ENCODE measurements around the gene SFXN1. TPM values are rescaled to one million over a fixed set of nuclear protein-coding genes. Genes with fewer than 3 reads are reported as not detected.

SFXN1 gene
- total and polyA plus RNA-seq, 12 donors: 10.1 to 142 (median 57.6) TPM

DNA sequence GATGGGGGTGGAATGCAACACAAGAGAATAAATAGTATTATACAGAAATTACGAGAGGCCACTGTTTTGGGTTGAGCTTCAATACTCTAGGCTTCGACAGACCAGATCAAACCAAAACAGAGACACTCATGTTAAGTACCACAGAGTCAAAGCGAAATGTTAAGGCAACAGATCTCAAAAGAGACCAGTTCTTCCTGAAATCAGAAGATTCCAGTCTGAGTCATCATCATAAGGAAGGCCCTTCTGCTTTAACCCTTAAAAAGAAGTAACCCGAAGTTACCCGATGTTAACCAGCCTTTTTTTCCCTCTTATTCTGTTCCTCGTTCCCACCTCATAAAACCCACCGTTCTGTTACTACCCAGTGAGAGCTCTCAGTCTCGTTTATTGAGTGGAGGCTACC, 75.9 kb downstream of the SFXN1 start:
- no peak overlapping the region for H3K4me3 ChIP-seq
- WGBS, 4 donors: 74 to 82% (median 77%) methylated on average over 8 of the region's 8 CpGs
- no peak overlapping the region for H3K27ac ChIP-seq
- no peaks in the 10 kb centered on the region for H3K36me3 ChIP-seq (replicated peaks in 1 of 2)
- no peaks in the 10 kb centered on the region for H3K4me1 ChIP-seq (replicated peaks in 1 of 2)
- H3K27me3 ChIP-seq: no peaks in the 10 kb centered on the region
- TF ChIP-seq, protein P1, sequence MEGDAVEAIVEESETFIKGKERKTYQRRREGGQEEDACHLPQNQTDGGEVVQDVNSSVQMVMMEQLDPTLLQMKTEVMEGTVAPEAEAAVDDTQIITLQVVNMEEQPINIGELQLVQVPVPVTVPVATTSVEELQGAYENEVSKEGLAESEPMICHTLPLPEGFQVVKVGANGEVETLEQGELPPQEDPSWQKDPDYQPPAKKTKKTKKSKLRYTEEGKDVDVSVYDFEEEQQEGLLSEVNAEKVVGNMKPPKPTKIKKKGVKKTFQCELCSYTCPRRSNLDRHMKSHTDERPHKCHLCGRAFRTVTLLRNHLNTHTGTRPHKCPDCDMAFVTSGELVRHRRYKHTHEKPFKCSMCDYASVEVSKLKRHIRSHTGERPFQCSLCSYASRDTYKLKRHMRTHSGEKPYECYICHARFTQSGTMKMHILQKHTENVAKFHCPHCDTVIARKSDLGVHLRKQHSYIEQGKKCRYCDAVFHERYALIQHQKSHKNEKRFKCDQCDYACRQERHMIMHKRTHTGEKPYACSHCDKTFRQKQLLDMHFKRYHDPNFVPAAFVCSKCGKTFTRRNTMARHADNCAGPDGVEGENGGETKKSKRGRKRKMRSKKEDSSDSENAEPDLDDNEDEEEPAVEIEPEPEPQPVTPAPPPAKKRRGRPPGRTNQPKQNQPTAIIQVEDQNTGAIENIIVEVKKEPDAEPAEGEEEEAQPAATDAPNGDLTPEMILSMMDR (IDR thresholded peaks at IDR 0.05): no peak
- TF ChIP-seq POLR2A (IDR thresholded peaks at IDR 0.05): no peak
- no peaks in the 10 kb centered on the region for H3K9me3 ChIP-seq (replicated peaks in 1 of 3)
- DNase-seq: no peak
- intact Hi-C loops (cut with DNase I): no loop called here

DNA sequence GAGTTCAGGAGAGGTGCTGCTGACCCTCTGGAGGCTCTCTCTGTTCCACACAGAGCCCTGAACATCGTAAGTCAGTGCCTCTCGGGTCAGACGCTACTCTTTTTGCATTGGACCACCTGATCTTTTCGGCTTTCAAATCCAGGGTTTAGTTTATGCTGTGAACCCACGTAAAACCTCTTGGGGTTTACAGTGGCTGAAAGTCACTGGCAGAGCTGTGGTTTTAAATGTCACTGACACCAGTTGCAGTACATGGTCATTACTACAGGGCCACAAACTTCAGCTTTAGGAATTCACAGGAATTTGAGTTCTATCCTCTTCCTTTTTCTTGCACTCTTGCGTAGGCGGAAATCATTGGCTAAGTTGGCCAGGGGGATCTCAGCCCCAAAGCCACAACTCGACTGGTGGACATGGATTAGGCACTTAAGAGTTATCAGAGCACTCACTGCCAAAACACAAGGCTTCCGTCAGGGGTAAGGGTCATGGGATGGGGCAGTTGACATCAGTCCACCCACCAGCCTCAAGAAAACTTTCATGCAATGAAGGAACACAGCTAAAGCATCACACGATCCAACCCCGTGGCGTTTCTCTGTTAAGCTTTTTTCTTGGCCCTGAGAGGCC, 76.9 kb downstream of the SFXN1 start:
- intact Hi-C loops (cut with DNase I): no loop called here
- H3K4me3 ChIP-seq: no peak overlapping the region
- 71 to 85% (median 79%) methylated on average over 7 to 12 of the region's 12 CpGs for WGBS, 4 donors
- no peak for DNase-seq
- no peaks in the 10 kb centered on the region for H3K27me3 ChIP-seq
- H3K4me1 ChIP-seq (replicated peaks in 1 of 2): no peaks in the 10 kb centered on the region
- H3K27ac ChIP-seq: no peak overlapping the region
- TF ChIP-seq, protein P1 (IDR thresholded peaks at IDR 0.05): no peak
- TF ChIP-seq POLR2A (IDR thresholded peaks at IDR 0.05): no peak
- no peaks in the 10 kb centered on the region for H3K36me3 ChIP-seq (replicated peaks in 1 of 2)
- no peaks in the 10 kb centered on the region for H3K9me3 ChIP-seq (replicated peaks in 1 of 3)

DNA sequence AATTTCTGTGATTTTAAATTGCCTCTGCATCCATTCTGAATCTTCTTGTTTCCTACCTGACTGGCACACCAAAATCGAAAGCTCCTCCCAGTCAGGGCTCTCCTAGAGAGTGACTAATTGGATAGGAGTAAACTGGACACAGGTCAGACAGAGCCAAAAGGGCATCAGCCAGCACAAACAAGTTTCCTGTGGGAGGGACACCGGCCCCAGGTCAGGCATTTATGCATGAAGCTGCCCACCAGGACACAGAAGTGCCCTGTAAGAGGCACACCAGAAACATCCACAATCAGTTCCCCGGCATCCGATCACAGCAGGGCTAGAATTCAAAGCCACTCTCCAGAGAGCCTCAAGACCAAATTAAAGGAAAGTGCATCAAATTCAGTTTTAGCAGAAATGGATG, 78.4 kb downstream of the SFXN1 start:
- no peak overlapping the region for H3K4me3 ChIP-seq
- no peak for DNase-seq
- H3K36me3 ChIP-seq (replicated peaks in 1 of 2): no peaks in the 10 kb centered on the region
- no peaks in the 10 kb centered on the region for H3K4me1 ChIP-seq (replicated peaks in 1 of 2)
- intact Hi-C loops (cut with DNase I): no loop called here
- WGBS, 4 donors: 55 to 64% (median 57%) methylated on average over 4 of the region's 4 CpGs
- no peaks in the 10 kb centered on the region for H3K9me3 ChIP-seq (replicated peaks in 1 of 3)
- no peaks in the 10 kb centered on the region for H3K27me3 ChIP-seq
- no peak overlapping the region for H3K27ac ChIP-seq
- TF ChIP-seq POLR2A (IDR thresholded peaks at IDR 0.05): no peak
- TF ChIP-seq, protein P1 (IDR thresholded peaks at IDR 0.05): no peak

DNA sequence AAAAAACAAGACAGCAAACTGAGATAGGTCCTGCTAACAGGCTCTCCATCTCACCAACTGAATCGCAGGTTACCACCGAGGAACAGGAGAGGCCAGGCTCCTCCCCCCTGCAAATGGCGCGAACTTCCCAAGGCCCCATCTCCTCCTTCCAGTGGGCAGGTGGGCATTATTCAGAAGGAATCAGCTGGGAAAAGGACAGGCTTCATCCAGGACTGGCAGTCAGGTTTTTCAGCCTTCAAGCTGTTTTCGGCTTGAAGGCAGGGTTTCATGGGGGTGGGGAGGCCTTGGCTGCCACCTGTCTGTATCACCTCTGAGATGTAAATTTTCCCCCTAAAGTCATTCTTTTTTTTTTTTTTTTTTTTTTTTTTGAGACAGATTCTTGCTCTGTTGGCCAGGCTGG, 79.4 kb downstream of the SFXN1 start:
- intact Hi-C loops (cut with DNase I): no loop called here
- DNase-seq: no peak
- Histone ChIP-seq H3K4me1 (replicated peaks in 1 of 2) (no peaks in the 10 kb centered on the region), H3K9me3 (replicated peaks in 1 of 3) (no peaks in the 10 kb centered on the region), H3K4me3 (no peak overlapping the region), H3K27me3 (no peaks in the 10 kb centered on the region), H3K27ac (no peak overlapping the region), H3K36me3 (replicated peaks in 1 of 2) (no peaks in the 10 kb centered on the region)
- 54 to 84% (median 65%) methylated on average over 5 of the region's 5 CpGs for WGBS, 4 donors
- TF ChIP-seq, protein P1 (IDR thresholded peaks at IDR 0.05): no peak
- TF ChIP-seq POLR2A (IDR thresholded peaks at IDR 0.05): no peak

Data from adrenal gland (tissue), 12 donors.